PC-3 (cell line): ENCODE data around the gene TMED6. TPM values are rescaled to one million over a fixed set of nuclear protein-coding genes. Genes with fewer than 3 reads are reported as not detected.

Experiments used
- ATAC-seq: fragments of 200-7000 bp; cut with Tn5 transposase; 2 replicates; pipeline ENCODE4 v1.9.1; 2020; ENCODE audit warnings: mild to moderate bottlenecking, moderate library complexity
- BruUV-seq: library from RNA; stranded (reverse); fragments of 400-500 nt; replicated peaks from 2 replicates; lab custom pipeline; 2021; lab: Mats Ljungman, UMichigan
- CTCF ChIA-PET: fragments of 300-600 bp; sonication (Branson Sonifier 250); formaldehyde crosslinking; loops from one replicate; lab custom pipeline; 2022; ENCODE audit warnings: antibody characterized with exemption; lab: Charles Lee
- POLR2A ChIA-PET: fragments of 300-600 bp; sonication (Branson Sonifier 250); formaldehyde crosslinking; loops from one replicate; lab custom pipeline; 2022; ENCODE audit warnings: antibody characterized with exemption; ENCODE audit not compliant: unreplicated experiment; lab: Charles Lee
- DNase-seq: peaks from one replicate; pipeline ENCODE4 v3.0.0-alpha.2; 2015
- H2AFZ ChIP-seq: fragments of 300-600 bp; sonication (generic); 2 replicates; pipeline ENCODE4 v1.6.0; 2016; ENCODE audit warnings: antibody characterized with exemption, low read length
- H3F3A ChIP-seq: fragments of 300-600 bp; sonication (generic); one replicate; pipeline ENCODE4 v1.6.0; 2017; ENCODE audit warnings: antibody characterized with exemption, low read length, control low read depth, mild to moderate bottlenecking; ENCODE audit not compliant: unreplicated experiment
- H3K27ac ChIP-seq: fragments of 300-600 bp; sonication (generic); 2 replicates; pipeline ENCODE4 v1.5.1; 2016; ENCODE audit warnings: mild to moderate bottlenecking, low read length
- H3K27me3 ChIP-seq: fragments of 300-600 bp; sonication (generic); 2 replicates; pipeline ENCODE4 v1.6.1; 2016; ENCODE audit warnings: low read length, mixed read lengths
- H3K36me3 ChIP-seq: fragments of 300-600 bp; sonication (generic); 2 replicates; pipeline ENCODE4 v1.6.1; 2016; ENCODE audit warnings: low read depth, mixed run types, low read length, mixed read lengths
- H3K4me1 ChIP-seq: fragments of 300-600 bp; sonication (generic); 2 replicates; pipeline ENCODE4 v1.5.1; 2016; ENCODE audit warnings: low read length; ENCODE audit not compliant: insufficient read depth
- H3K4me2 ChIP-seq: fragments of 300-600 bp; sonication (generic); 2 replicates; pipeline ENCODE4 v1.6.0; 2016; ENCODE audit warnings: low read length
- H3K4me3 ChIP-seq: fragments of 300-600 bp; sonication (generic); 2 replicates; pipeline ENCODE4 v1.5.1; 2016; ENCODE audit warnings: mild to moderate bottlenecking, low read length, mixed read lengths
- H3K79me2 ChIP-seq: fragments of 300-600 bp; sonication (generic); 2 replicates; pipeline ENCODE4 v1.6.1; 2017; ENCODE audit warnings: low read length, mixed read lengths
- H3K9ac ChIP-seq: fragments of 300-600 bp; sonication (generic); 2 replicates; pipeline ENCODE4 v1.6.0; 2016; ENCODE audit warnings: mild to moderate bottlenecking, low read length
- H3K9me2 ChIP-seq: fragments of 300-600 bp; sonication (generic); replicated peaks from 2 replicates; pipeline ENCODE4 v1.6.1; 2016; ENCODE audit warnings: mixed run types, low read length, mixed read lengths
- H3K9me3 ChIP-seq: fragments of 300-600 bp; sonication (generic); 2 replicates; pipeline ENCODE4 v1.6.1; 2016; ENCODE audit warnings: low read length, mixed read lengths
- H4K20me1 ChIP-seq: fragments of 300-600 bp; sonication (generic); 2 replicates; pipeline ENCODE4 v1.6.1; 2016; ENCODE audit warnings: low read length, mixed read lengths
- EZH2 ChIP-seq: fragments of 300-600 bp; sonication (generic); IDR thresholded peaks from one replicate; pipeline ENCODE4 v1.6.1; 2017; ENCODE audit warnings: antibody characterized with exemption, mild to moderate bottlenecking, low read length; ENCODE audit not compliant: unreplicated experiment
- EZH2phosphoT487 ChIP-seq: fragments of 300-600 bp; sonication (generic); IDR thresholded peaks from 2 replicates; pipeline ENCODE4 v1.6.1; 2018; ENCODE audit warnings: mild to moderate bottlenecking, antibody characterized with exemption, low read length, borderline replicate concordance
- intact Hi-C: fragments of 100-400 bp; cut with micrococcal nuclease; formaldehyde crosslinking; loops from 2 replicates; pipeline ENCODE4 v1.9.0; 2023
- total RNA-seq: library from RNA; depleted of rRNA; stranded (reverse); fragments of >200 nt; gene quantifications from 2 replicates; pipeline ENCODE4 v1.2.3, GENCODE V29; 2014
- TF ChIP-seq, protein P1 (sequence below): fragments of 300-600 bp; sonication (generic); conservative IDR thresholded peaks from 2 replicates; pipeline ENCODE4 v1.5.1; 2017; ENCODE audit warnings: antibody characterized with exemption, low read depth, mild to moderate bottlenecking, low read length

TMED6 gene
- total RNA-seq, 1 experiment from 2014 or later, result not detected

DNA sequence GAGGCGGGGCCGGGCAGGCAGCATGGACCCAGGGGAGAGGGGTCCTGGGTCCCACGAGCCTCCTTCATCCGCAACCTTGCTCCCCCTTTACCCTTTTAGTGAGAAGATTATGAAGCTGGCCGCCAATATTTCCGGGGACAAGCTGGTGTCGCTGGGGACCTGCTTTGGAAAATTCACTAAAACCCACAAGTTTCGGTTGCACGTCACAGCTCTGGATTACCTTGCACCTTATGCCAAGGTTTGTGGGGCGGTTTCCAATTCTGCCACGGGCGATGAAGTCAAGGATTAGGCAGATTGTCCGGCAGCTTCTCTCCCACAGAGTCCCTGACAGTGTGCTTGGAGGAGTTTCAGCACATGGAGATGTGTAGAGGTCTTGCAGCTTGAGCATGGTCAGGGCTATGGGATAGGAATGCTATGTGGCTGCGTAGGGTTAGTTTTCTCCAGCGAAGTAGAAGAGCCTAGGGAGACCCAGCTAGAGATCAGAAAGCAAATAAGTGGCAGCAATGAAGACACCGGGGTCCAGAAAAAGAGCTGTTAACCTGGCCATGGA, 11.4 kb downstream of the TMED6 start:
- CTCF ChIA-PET, result no interaction called here
- Histone ChIP-seq H3F3A (no peaks in the 10 kb centered on the region), H2AFZ (peak overlapping the region; percentile 61), H3K9me3 (no peaks in the 10 kb centered on the region), H3K4me2 (peak overlapping the region; percentile 84), H4K20me1 (no peaks in the 10 kb centered on the region), H3K27ac (peak overlapping the region; percentile 70), H3K79me2 (peaks cover 57% of the 10 kb centered on the region), H3K9ac (peak overlapping the region; percentile 99), H3K27me3 (no peaks in the 10 kb centered on the region), H3K9me2 (no peaks in the 10 kb centered on the region), H3K4me1 (peaks cover 23% of the 10 kb centered on the region), H3K4me3 (peak overlapping the region; percentile 83), H3K36me3 (peaks cover 23% of the 10 kb centered on the region)
- no peak for TF ChIP-seq EZH2
- TF ChIP-seq, protein P1, sequence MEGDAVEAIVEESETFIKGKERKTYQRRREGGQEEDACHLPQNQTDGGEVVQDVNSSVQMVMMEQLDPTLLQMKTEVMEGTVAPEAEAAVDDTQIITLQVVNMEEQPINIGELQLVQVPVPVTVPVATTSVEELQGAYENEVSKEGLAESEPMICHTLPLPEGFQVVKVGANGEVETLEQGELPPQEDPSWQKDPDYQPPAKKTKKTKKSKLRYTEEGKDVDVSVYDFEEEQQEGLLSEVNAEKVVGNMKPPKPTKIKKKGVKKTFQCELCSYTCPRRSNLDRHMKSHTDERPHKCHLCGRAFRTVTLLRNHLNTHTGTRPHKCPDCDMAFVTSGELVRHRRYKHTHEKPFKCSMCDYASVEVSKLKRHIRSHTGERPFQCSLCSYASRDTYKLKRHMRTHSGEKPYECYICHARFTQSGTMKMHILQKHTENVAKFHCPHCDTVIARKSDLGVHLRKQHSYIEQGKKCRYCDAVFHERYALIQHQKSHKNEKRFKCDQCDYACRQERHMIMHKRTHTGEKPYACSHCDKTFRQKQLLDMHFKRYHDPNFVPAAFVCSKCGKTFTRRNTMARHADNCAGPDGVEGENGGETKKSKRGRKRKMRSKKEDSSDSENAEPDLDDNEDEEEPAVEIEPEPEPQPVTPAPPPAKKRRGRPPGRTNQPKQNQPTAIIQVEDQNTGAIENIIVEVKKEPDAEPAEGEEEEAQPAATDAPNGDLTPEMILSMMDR, result no peak
- TF ChIP-seq EZH2phosphoT487, result no peak
- no peak for ATAC-seq
- intact Hi-C loops, result no loop called here
- POLR2A ChIA-PET, result no interaction called here
- DNase-seq, result no peak
- BruUV-seq, result no TSS peak

DNA sequence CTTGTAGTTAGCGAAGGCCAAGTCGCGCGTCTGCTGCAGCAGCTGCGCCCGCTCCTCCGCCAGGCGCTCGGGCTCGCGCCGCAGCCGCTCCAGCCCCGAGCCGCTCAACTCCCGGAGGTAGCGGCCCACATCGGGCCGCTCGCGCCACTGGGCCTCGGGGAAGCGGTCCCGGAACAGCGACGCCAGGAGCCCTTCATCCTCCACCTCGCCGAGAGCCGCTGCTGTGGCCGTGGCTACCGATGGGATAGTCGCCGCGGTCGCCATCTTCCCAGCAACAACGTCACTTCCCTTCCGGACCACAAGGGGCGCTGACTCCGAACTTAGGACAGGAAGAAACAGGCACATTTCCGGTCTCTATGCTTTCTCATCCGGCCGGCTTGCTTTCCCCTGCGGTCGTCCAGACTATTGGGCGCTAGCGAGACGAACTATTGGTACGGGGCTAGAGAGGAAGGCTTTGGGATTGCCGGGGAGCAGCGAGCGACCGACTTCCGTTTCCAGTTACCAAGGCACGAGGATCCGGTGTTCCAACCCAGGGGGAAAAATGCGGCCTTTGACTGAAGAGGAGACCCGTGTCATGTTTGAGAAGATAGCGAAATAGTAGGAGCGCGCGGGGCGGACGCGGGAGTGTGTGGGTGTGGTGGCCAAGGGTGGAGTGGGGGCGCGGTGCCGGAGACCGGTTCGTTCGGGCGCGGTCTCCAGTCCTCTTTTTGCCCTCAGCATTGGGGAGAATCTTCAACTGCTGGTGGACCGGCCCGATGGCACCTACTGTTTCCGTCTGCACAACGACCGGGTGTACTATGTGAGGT, 12.1 kb downstream of the TMED6 start, which contains the start of the genes COG8 and NIP7:
Gene COG8, minus strand, starts transcription at position 276 of the 806 bp plus-strand sequence. Its CDS starts 12 bp downstream, at position 264.
Gene NIP7, plus strand, starts transcription at position 484 of the 806 bp plus-strand sequence. Its CDS starts 58 bp downstream, at position 542.
- Histone ChIP-seq H3K9me3 (no peaks in the 10 kb centered on the region), H3K9ac (peak within 1 kb of the TSS; percentile 99), H3K27ac (peak within 1 kb of the TSS; percentile 70), H3K4me1 (peaks cover 23% of the 10 kb centered on the region), H3K9me2 (no peaks in the 10 kb centered on the region), H3K4me2 (peak within 1 kb of the TSS; percentile 88), H3F3A (no peaks in the 10 kb centered on the region), H3K79me2 (peaks cover 57% of the 10 kb centered on the region), H4K20me1 (no peaks in the 10 kb centered on the region), H3K36me3 (peaks cover 29% of the 10 kb centered on the region), H3K27me3 (no peaks in the 10 kb centered on the region), H2AFZ (peak within 1 kb of the TSS; percentile 61), H3K4me3 (peak within 1 kb of the TSS; percentile 83)
- BruUV-seq, result TSS peak; percentile 77
- intact Hi-C loops, result loop anchor here (1.0 kb wide), 2 partner anchors 28 to 274 kb away; partner anchors contain the start of gene VPS4A
- ATAC-seq (peak; percentile 97), DNase-seq (peak; percentile 97)
- ChIA-PET CTCF (interaction anchor here (0.6 kb wide), 1 partner anchor 45 kb away, joined by 3 read pairs; no protein-coding TSS in a partner anchor), POLR2A (no interaction called here)
- TF ChIP-seq EZH2 (no peak), EZH2phosphoT487 (no peak)
- TF ChIP-seq, protein P1, result peak; percentile 62
